ACC112 (cell line): ENCODE measurements around the gene UROC1.

Source experiments
- H2AFZ ChIP-seq: fragments of 200-600 bp; sonication (generic); one replicate; pipeline ENCODE4 v1.6.0; 2017; ENCODE audit warnings: antibody characterized with exemption, low read length; ENCODE audit not compliant: unreplicated experiment
- H3K27ac ChIP-seq: fragments of 200-600 bp; sonication (generic); 2 replicates; pipeline ENCODE4 v1.5.1; 2014; ENCODE audit warnings: low read depth, mild to moderate bottlenecking, antibody characterized with exemption, low read length, moderate library complexity
- H3K27me3 ChIP-seq: fragments of 200-600 bp; sonication (generic); 2 replicates; pipeline ENCODE4 v1.6.1; 2014; ENCODE audit warnings: mild to moderate bottlenecking, antibody characterized with exemption, low read length, moderate library complexity, mixed read lengths; ENCODE audit not compliant: insufficient read depth
- H3K36me3 ChIP-seq: fragments of 200-600 bp; sonication (generic); 2 replicates; pipeline ENCODE4 v1.6.1; 2016; ENCODE audit warnings: mild to moderate bottlenecking, antibody characterized with exemption, low read length, moderate library complexity, mixed read lengths; ENCODE audit not compliant: insufficient read depth
- H3K4me1 ChIP-seq: fragments of 200-600 bp; sonication (generic); one replicate; pipeline ENCODE4 v1.6.1; 2016; ENCODE audit warnings: low read length, mixed read lengths; ENCODE audit not compliant: insufficient read depth, unreplicated experiment, control insufficient read depth
- H3K4me3 ChIP-seq: fragments of 200-600 bp; sonication (generic); 2 replicates; pipeline ENCODE4 v1.5.1; 2014; ENCODE audit warnings: mild to moderate bottlenecking, low read depth, low read length
- H3K79me2 ChIP-seq: fragments of 200-600 bp; sonication (generic); one replicate; pipeline ENCODE4 v1.6.0; 2016; ENCODE audit warnings: low read length; ENCODE audit not compliant: control insufficient read depth, unreplicated experiment, insufficient read depth

The UROC1 gene

DNA sequence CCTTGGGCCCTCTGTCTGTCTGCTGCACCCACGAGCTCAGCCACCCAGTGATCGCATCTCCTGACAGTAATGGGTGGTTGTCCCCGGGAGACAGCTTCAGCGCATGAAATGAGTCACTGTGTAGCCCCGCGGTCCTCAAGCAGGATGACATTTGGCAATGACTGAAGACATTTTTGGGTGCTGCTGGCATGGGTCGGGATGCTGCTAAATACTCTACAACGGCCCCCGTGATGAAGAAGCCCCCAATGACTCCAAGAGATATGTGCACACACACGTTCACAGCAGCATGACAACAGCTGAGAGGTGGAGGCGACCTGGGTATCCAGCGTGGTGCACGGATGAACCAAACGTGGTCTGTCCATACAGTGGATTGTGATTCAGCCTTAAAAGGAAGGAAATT is 24.5 kb downstream of the UROC1 start:
- Histone ChIP-seq H3K27me3 (no peaks in the 10 kb centered on the region; the same call in 1 of the 2 replicates), H3K36me3 (no peaks in the 10 kb centered on the region), H2AFZ (no peak overlapping the region), H3K4me3 (no peak overlapping the region), H3K4me1 (no peaks in the 10 kb centered on the region), H3K79me2 (no peaks in the 10 kb centered on the region), H3K27ac (no peak overlapping the region)

DNA sequence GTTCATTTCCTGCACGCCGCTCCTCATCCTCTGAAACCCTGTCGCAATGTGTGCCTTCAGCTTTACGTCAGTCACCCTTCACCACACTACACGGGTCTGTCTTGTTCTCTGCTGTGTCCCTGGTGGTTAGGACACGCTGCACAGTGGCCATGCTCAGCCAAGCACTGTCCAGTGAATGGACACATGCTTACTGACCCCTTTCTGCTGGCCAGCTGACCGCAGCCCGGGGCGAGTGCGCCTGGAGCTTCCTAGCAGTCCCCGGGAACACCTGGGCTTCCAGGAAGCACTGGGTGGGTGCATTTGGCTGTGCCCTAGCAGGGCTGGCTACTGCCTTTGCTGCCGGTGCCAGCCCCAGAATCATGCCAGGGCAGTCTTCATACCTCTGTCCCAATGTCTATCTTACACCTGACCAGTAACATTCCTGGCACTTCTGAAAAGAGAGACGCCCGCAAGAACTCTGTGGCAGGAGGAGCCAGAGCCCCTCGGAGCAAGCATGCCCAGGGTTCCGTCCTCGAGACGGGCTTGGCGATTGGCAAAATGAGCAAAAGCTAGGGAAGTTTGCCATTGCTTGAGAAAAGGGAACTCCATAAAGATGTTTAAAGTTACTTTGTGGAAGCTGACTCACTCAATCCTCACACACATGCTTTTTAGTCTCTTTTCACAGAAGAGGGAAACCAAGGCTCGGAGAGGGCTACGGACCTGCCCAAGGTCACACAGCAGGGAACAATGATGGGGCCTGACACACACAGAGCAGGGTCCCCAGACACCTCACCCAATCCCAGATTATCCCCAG is 26.2 kb downstream of the UROC1 start:
- Histone ChIP-seq H3K27me3 (no peaks in the 10 kb centered on the region; the same call in 1 of the 2 replicates), H3K4me1 (peaks cover 9% of the 10 kb centered on the region), H2AFZ (no peak overlapping the region), H3K79me2 (no peaks in the 10 kb centered on the region), H3K4me3 (no peak overlapping the region), H3K27ac (no peak overlapping the region), H3K36me3 (no peaks in the 10 kb centered on the region)

DNA sequence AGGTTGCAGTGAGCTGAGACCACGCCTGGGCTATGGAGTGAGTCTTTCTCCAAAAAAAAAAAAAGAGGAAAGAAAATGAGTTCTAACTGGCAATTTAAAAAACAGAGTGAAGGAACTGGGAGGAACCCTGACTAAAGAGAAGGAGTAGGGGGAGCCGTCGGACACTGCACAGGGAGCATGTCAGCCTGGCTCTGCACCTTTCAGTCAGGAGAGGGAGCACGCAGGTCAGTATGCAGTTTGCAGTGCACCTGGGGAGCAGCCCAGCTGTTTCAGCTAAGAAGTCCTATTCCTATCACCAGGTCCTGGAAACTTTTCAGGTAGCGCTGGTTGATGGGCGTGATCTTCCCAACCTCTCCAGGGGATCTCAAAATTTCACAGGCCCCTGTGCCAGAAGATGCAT is 27.0 kb downstream of the UROC1 start:
- no peaks in the 10 kb centered on the region for H3K79me2 ChIP-seq
- peaks cover 9% of the 10 kb centered on the region for H3K4me1 ChIP-seq
- no peaks in the 10 kb centered on the region; the same call in 1 of the 2 replicates for H3K27me3 ChIP-seq
- no peak overlapping the region for H3K4me3 ChIP-seq
- H3K36me3 ChIP-seq: no peaks in the 10 kb centered on the region
- no peak overlapping the region for H2AFZ ChIP-seq
- no peak overlapping the region for H3K27ac ChIP-seq

- Histone ChIP-seq H3K27ac (no peak overlapping the region), H3K79me2 (no peaks in the 10 kb centered on the region), H3K36me3 (no peaks in the 10 kb centered on the region), H3K4me1 (peaks cover 9% of the 10 kb centered on the region), H2AFZ (no peak overlapping the region), H3K27me3 (no peaks in the 10 kb centered on the region; the same call in 1 of the 2 replicates), H3K4me3 (no peak overlapping the region)
Measured at GRCh38 chr3:126488886-126489569, 28.5 kb downstream of the UROC1 start.

- Histone ChIP-seq H3K79me2 (no peaks in the 10 kb centered on the region), H2AFZ (no peak overlapping the region), H3K27ac (no peak overlapping the region)
Measured at GRCh38 chr3:126488185-126488584, 29.4 kb downstream of the UROC1 start.

DNA sequence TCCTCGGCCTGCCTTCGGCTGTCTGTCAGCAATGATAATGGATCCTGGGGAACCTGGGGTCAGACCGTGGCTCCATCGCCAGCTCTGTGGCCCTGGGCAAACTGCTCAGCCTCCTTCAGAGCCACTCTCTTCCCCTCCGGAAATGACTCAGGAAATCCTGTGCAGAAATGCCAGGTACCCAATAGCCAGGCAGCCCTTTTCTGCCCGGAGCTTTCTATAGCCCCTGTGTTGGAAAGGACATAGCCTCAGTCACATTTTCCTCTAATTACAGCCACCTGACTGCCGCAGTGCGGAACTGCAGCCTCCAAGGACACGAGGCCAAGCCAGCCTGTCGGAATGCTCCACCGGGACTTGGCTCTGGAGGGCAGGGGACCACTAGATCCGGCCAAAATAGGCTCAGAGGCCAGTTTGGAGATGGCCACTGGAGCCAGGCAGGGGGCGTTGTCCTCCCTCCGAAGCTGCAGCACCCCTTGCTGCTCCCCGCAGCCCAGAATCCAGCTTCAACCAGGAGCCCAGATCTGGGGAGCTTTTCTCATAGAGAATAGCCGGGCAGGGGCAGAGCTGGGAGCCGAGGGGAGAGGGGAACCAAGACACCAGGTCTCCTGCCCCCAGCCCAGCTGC is 30.3 kb downstream of the UROC1 start:
- H3K36me3 ChIP-seq: no peaks in the 10 kb centered on the region
- H3K79me2 ChIP-seq: no peaks in the 10 kb centered on the region
- H3K27me3 ChIP-seq: no peaks in the 10 kb centered on the region; the same call in 1 of the 2 replicates
- H3K27ac ChIP-seq: no peak overlapping the region
- peak overlapping the region; percentile 25 for H2AFZ ChIP-seq
- H3K4me3 ChIP-seq: no peak overlapping the region
- H3K4me1 ChIP-seq: peaks cover 9% of the 10 kb centered on the region

More at GRCh38 chr3:126488185-126488584, 29.4 kb downstream of the UROC1 start:
- no peak overlapping the region for H3K4me3 ChIP-seq
- H3K36me3 ChIP-seq: no peaks in the 10 kb centered on the region
- H3K27me3 ChIP-seq: no peaks in the 10 kb centered on the region; the same call in 1 of the 2 replicates
- H3K4me1 ChIP-seq: peaks cover 9% of the 10 kb centered on the region

- H3K4me3 ChIP-seq: no peak overlapping the region
- H2AFZ ChIP-seq: no peak overlapping the region
- no peaks in the 10 kb centered on the region for H3K79me2 ChIP-seq
- H3K36me3 ChIP-seq: no peaks in the 10 kb centered on the region
- H3K27me3 ChIP-seq: no peaks in the 10 kb centered on the region; the same call in 1 of the 2 replicates
- H3K4me1 ChIP-seq: peaks cover 9% of the 10 kb centered on the region
- H3K27ac ChIP-seq: no peak overlapping the region
Measured at GRCh38 chr3:126486360-126486847, 31.2 kb downstream of the UROC1 start.

GRCh38 chr3:126485956-126486355 is 31.6 kb downstream of the UROC1 start:
- Histone ChIP-seq H3K36me3 (no peaks in the 10 kb centered on the region), H3K27me3 (no peaks in the 10 kb centered on the region; the same call in 1 of the 2 replicates), H3K79me2 (no peaks in the 10 kb centered on the region), H2AFZ (no peak overlapping the region), H3K4me3 (no peak overlapping the region), H3K4me1 (peaks cover 9% of the 10 kb centered on the region), H3K27ac (no peak overlapping the region)

GRCh38 chr3:126485176-126485897 is 32.2 kb downstream of the UROC1 start:
- no peaks in the 10 kb centered on the region for H3K36me3 ChIP-seq
- H3K27me3 ChIP-seq: no peaks in the 10 kb centered on the region; the same call in 1 of the 2 replicates
- H3K4me1 ChIP-seq: peaks cover 9% of the 10 kb centered on the region
- H3K27ac ChIP-seq: no peak overlapping the region
- no peak overlapping the region for H2AFZ ChIP-seq
- no peak overlapping the region for H3K4me3 ChIP-seq
- no peaks in the 10 kb centered on the region for H3K79me2 ChIP-seq

DNA sequence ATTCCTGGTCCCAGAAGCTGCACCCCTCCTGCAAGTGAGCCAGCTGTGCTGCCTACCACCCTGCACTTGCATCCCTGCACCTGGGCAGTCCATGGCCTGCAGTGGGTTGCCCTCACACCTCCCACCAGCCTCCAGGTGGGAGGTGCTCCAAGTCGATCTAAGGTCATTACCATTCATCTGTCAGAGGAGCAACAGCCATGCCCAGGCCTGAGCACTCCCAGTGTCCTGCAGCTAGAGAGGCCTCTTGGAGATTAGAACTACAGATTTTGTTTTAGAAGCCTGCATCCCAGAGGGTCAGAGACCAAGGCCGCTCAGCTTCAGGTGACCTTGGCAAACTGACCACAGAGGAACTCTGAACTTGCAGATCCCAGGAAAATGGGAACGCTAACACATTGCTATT is 32.9 kb downstream of the UROC1 start:
- no peak overlapping the region for H3K27ac ChIP-seq
- H3K4me3 ChIP-seq: no peak overlapping the region
- no peaks in the 10 kb centered on the region for H3K27me3 ChIP-seq
- no peaks in the 10 kb centered on the region for H3K79me2 ChIP-seq
- H3K36me3 ChIP-seq: no peaks in the 10 kb centered on the region
- no peak overlapping the region for H2AFZ ChIP-seq
- H3K4me1 ChIP-seq: peaks cover 9% of the 10 kb centered on the region
